H1 (cell line): Measurements from ENCODE around the gene RAB3C. TPM values are rescaled to one million over a fixed set of nuclear protein-coding genes. Genes with fewer than 3 reads are reported as not detected.

Source experiments
- CTCF ChIA-PET: fragments of 300-600 bp; sonication (Branson Sonifier 250); formaldehyde crosslinking; loops from one replicate; lab custom pipeline; 2021; ENCODE audit not compliant: partially characterized antibody; lab: Charles Lee
- POLR2A ChIA-PET: fragments of 300-600 bp; sonication (Branson Sonifier 250); formaldehyde crosslinking; loops from one replicate; lab custom pipeline; 2021; ENCODE audit warnings: inconsistent platforms; ENCODE audit not compliant: partially characterized antibody; lab: Charles Lee
- DNase-seq, 2 experiments: peaks; one replicate each; pipeline versions ENCODE4 v3.0.0 to v3.0.0-alpha.2; 2010 to 2022; ENCODE audit warnings: low spot score in 2 of 2, low read depth in 1 of 2, mixed read lengths in 1 of 2
- FAIRE-seq: peaks from 2 replicates; lab custom pipeline; 2011; peaks lifted over from hg19 to GRCh38; lab: Jason Lieb, UNC
- H2AFZ ChIP-seq: 2 replicates; pipeline ENCODE4 v1.8.1; 2012; ENCODE audit warnings: low read length, inconsistent platforms
- H2AK5ac ChIP-seq: 2 replicates; pipeline ENCODE4 v1.6.1; 2013; ENCODE audit warnings: low read depth, low read length
- H2BK120ac ChIP-seq: replicated peaks from 2 replicates; pipeline ENCODE3; 2013; ENCODE audit warnings: low read depth, low read length, inconsistent platforms
- H2BK12ac ChIP-seq: 2 replicates; pipeline ENCODE4 v1.6.1; 2013; ENCODE audit warnings: low read depth, low read length
- H2BK15ac ChIP-seq: 2 replicates; pipeline ENCODE4 v1.6.1; 2013; ENCODE audit warnings: low read length
- H2BK20ac ChIP-seq: 2 replicates; pipeline ENCODE4 v1.6.1; 2013; ENCODE audit warnings: low read length
- H2BK5ac ChIP-seq: 2 replicates; pipeline ENCODE4 v1.6.1; 2013; ENCODE audit warnings: low read depth, low read length
- H3K14ac ChIP-seq: 2 replicates; pipeline ENCODE4 v1.6.1; 2013; ENCODE audit warnings: inconsistent platforms; ENCODE audit not compliant: insufficient read length
- H3K18ac ChIP-seq: 2 replicates; pipeline ENCODE4 v1.6.1; 2013; ENCODE audit warnings: low read length; ENCODE audit errors: extremely low read depth
- H3K23ac ChIP-seq: 2 replicates; pipeline ENCODE4 v1.6.1; 2013; ENCODE audit warnings: inconsistent platforms; ENCODE audit not compliant: insufficient read length
- H3K23me2 ChIP-seq: 2 replicates; pipeline ENCODE4 v1.6.1; 2013; ENCODE audit warnings: low read depth, low read length
- H3K27ac ChIP-seq: 2 replicates; pipeline ENCODE4 v1.6.1; 2011; ENCODE audit warnings: low read depth, low read length, inconsistent platforms
- H3K27me3 ChIP-seq, 4 experiments: replicated peaks in 1 of 4; 1 replicate in 1 of 4; 2 replicates in 3 of 4; pipeline versions ENCODE4 v1.6.1 to v1.8.1; 2011 to 2013; ENCODE audit warnings: low read length in 3 of 4, mild to moderate bottlenecking in 3 of 4, inconsistent platforms in 2 of 4, mixed read lengths in 2 of 4, moderate library complexity in 1 of 4; ENCODE audit not compliant: control insufficient read depth in 3 of 4, insufficient read depth in 3 of 4; ENCODE audit errors: extremely low read depth in 1 of 4
- H3K36me3 ChIP-seq, 4 experiments: 2 replicates each; pipeline versions ENCODE4 v1.6.1 to v1.8.1; 2011 to 2013; ENCODE audit warnings: mild to moderate bottlenecking in 4 of 4, low read length in 3 of 4, moderate library complexity in 2 of 4, control low read depth in 1 of 4, inconsistent platforms in 1 of 4; ENCODE audit not compliant: insufficient read depth in 4 of 4, control insufficient read depth in 2 of 4
- H3K4ac ChIP-seq: replicated peaks from 2 replicates; pipeline ENCODE3; 2013; ENCODE audit warnings: low read length, low read depth, mixed read lengths, inconsistent platforms; ENCODE audit not compliant: insufficient read length
- H3K4me1 ChIP-seq, 4 experiments: replicated peaks in 1 of 4; 1 replicate in 1 of 4; 2 replicates in 3 of 4; pipeline versions ENCODE4 v1.6.1 to v1.8.1; 2011 to 2013; ENCODE audit warnings: low read length in 3 of 4, inconsistent platforms in 2 of 4, mixed read lengths in 1 of 4; ENCODE audit not compliant: insufficient read depth in 4 of 4, control insufficient read depth in 3 of 4
- H3K4me2 ChIP-seq, 2 experiments: 2 replicates each; pipeline versions ENCODE4 v1.6.1 to v1.8.1; 2011 to 2013; ENCODE audit warnings: low read depth in 2 of 2, low read length in 2 of 2, control low read depth in 1 of 2, inconsistent platforms in 1 of 2, mild to moderate bottlenecking in 1 of 2; ENCODE audit not compliant: insufficient read depth in 1 of 2
- H3K4me3 ChIP-seq, 4 experiments: fragments of 200-600, 300-600 bp in 1 of 4; sonication (generic), shearing (Covaris generic), sonication (Bioruptor Twin) in 1 of 4; 2 replicates each; pipeline versions ENCODE4 v1.5.1 to v1.8.1; 2011 to 2016; ENCODE audit warnings: low read length in 4 of 4, low read depth in 3 of 4, control low read depth in 2 of 4, inconsistent platforms in 2 of 4, mild to moderate bottlenecking in 2 of 4, mixed read lengths in 1 of 4, moderate library complexity in 1 of 4; ENCODE audit not compliant: insufficient read depth in 2 of 4; ENCODE audit errors: extremely low read depth in 1 of 4
- H3K56ac ChIP-seq: replicated peaks from 2 replicates; pipeline ENCODE3; 2013; ENCODE audit warnings: low read depth, mild to moderate bottlenecking, mixed read lengths, low read length, inconsistent platforms; ENCODE audit not compliant: insufficient read length
- H3K79me1 ChIP-seq: 2 replicates; pipeline ENCODE4 v1.6.1; 2013; ENCODE audit warnings: low read depth, low read length, control low read depth
- H3K79me2 ChIP-seq, 2 experiments: 2 replicates each; pipeline versions ENCODE4 v1.6.1 to v1.8.1; 2012 to 2013; ENCODE audit warnings: low read length in 2 of 2, mild to moderate bottlenecking in 2 of 2, inconsistent platforms in 1 of 2; ENCODE audit not compliant: insufficient read depth in 2 of 2, control insufficient read depth in 1 of 2
- H3K9ac ChIP-seq, 4 experiments: replicated peaks in 1 of 4; 1 replicate in 1 of 4; 2 replicates in 3 of 4; pipeline versions ENCODE4 v1.6.1 to v1.8.1; 2011 to 2013; ENCODE audit warnings: low read depth in 3 of 4, low read length in 3 of 4, control low read depth in 2 of 4, mild to moderate bottlenecking in 2 of 4, moderate library complexity in 2 of 4, inconsistent platforms in 1 of 4; ENCODE audit errors: extremely low read depth in 1 of 4
- H3K9me3 ChIP-seq, 2 experiments: 2 replicates each; pipeline versions ENCODE4 v1.6.1 to v1.8.1; 2012 to 2013; ENCODE audit warnings: mild to moderate bottlenecking in 2 of 2, moderate library complexity in 2 of 2, control low read depth in 1 of 2, inconsistent platforms in 1 of 2, low read depth in 1 of 2, low read length in 1 of 2, mixed read lengths in 1 of 2; ENCODE audit not compliant: insufficient read depth in 2 of 2
- H4K20me1 ChIP-seq, 2 experiments: replicated peaks in 1 of 2; 2 replicates each; pipeline versions ENCODE3 to v1.8.1; 2011 to 2013; ENCODE audit warnings: inconsistent platforms in 2 of 2, low read length in 2 of 2, mild to moderate bottlenecking in 1 of 2; ENCODE audit not compliant: insufficient read depth in 2 of 2, control insufficient read depth in 1 of 2
- H4K5ac ChIP-seq: 2 replicates; pipeline ENCODE4 v1.6.1; 2013; ENCODE audit warnings: low read length, low read depth, mixed read lengths, inconsistent platforms; ENCODE audit not compliant: insufficient read length
- H4K8ac ChIP-seq: 2 replicates; pipeline ENCODE4 v1.8.0; 2013; ENCODE audit warnings: mild to moderate bottlenecking, moderate library complexity, low read length, inconsistent platforms; ENCODE audit not compliant: insufficient read depth; ENCODE audit errors: extremely low read depth
- H4K91ac ChIP-seq: replicated peaks from 2 replicates; pipeline ENCODE3; 2013; ENCODE audit warnings: low read length, mixed read lengths, inconsistent platforms; ENCODE audit not compliant: insufficient read length
- BRCA1 ChIP-seq: IDR thresholded peaks from 2 replicates; pipeline ENCODE4 v1.6.1; 2012; ENCODE audit warnings: low read depth, low read length, improper control_type of control experiment
- CREB1 ChIP-seq: IDR thresholded peaks from 2 replicates; pipeline ENCODE4 v1.6.1; 2012; ENCODE audit warnings: inconsistent platforms
- CTCF ChIP-seq, 3 experiments: IDR thresholded peaks; 1 replicate in 2 of 3; 2 replicates in 1 of 3; pipeline versions ENCODE4 v1.5.1 to v1.6.1; 2011; ENCODE audit warnings: low read length in 3 of 3, mild to moderate bottlenecking in 3 of 3, inconsistent platforms in 2 of 3, low read depth in 1 of 3, moderate library complexity in 1 of 3; ENCODE audit not compliant: insufficient read depth in 1 of 3; ENCODE audit errors: control extremely low read depth in 1 of 3
- JUN ChIP-seq: IDR thresholded peaks from 2 replicates; pipeline ENCODE4 v1.6.1; 2011; ENCODE audit warnings: low read depth, mild to moderate bottlenecking, improper control_type of control experiment, low read length
- KDM4A ChIP-seq: IDR thresholded peaks from one replicate; pipeline ENCODE4 v1.7.1; 2012; ENCODE audit warnings: low read depth, mild to moderate bottlenecking, moderate library complexity, low read length, inconsistent platforms; ENCODE audit not compliant: severe bottlenecking
- MAFK ChIP-seq: IDR thresholded peaks from 2 replicates; pipeline ENCODE4 v1.6.1; 2012; ENCODE audit warnings: low read depth, mild to moderate bottlenecking, improper control_type of control experiment, low read length
- NRF1 ChIP-seq: IDR thresholded peaks from 2 replicates; pipeline ENCODE4 v1.6.1; 2011; ENCODE audit warnings: mild to moderate bottlenecking, low read depth, low read length, improper control_type of control experiment
- POLR2AphosphoS5 ChIP-seq: IDR thresholded peaks from 2 replicates; pipeline ENCODE4 v1.6.1; 2011; ENCODE audit warnings: low read depth, low read length
- RNF2 ChIP-seq: fragments of 200-900, 300-1000 bp; sonication (generic); IDR thresholded peaks from 2 replicates; pipeline ENCODE4 v1.7.1; 2016; ENCODE audit warnings: borderline replicate concordance, low read depth, mild to moderate bottlenecking, antibody characterized with exemption, low read length; ENCODE audit not compliant: poor library complexity, severe bottlenecking; ENCODE audit errors: missing control alignments
- SIRT6 ChIP-seq: IDR thresholded peaks from one replicate; pipeline ENCODE4 v1.7.1; 2012; ENCODE audit warnings: low read length, inconsistent platforms
- WGBS, 2 experiments: shearing (Covaris generic) in 1 of 2; methylation state at CpG; one replicate each; pipeline versions ENCODE4 v1.1.6 to v1.1.7; 2013 to 2015; ENCODE audit warnings: low lambda C conversion rate in 2 of 2, mixed read lengths in 2 of 2, inconsistent platforms in 1 of 2, low coverage in 1 of 2, missing lambda C conversion rate in 1 of 2; ENCODE audit not compliant: insufficient replicate concordance in 2 of 2, insufficient coverage in 1 of 2, insufficient read length in 1 of 2; ENCODE audit errors: extremely low coverage in 1 of 2, missing lambda C conversion rate in 1 of 2; 5-methylcytosine and 5-hydroxymethylcytosine counted together
- polyA plus RNA-seq, 7 experiments: library from polyadenylated mRNA; depleted of rRNA in 3 of 7; stranded (reverse) in 5 of 7; unstranded in 2 of 7; fragments of >200 nt in 5 of 7; fragments of 200-250 nt in 2 of 7; gene quantifications; 1 replicate in 5 of 7; 2 replicates in 1 of 7; 4 replicates in 1 of 7; pipeline versions ENCODE4 v1.2.1 to v1.2.3, GENCODE V29; 2011 to 2013; ENCODE audit warnings: missing spikeins in 2 of 7, mixed read lengths in 2 of 7
- total RNA-seq: library from RNA; stranded (reverse); fragmentation: NEBNext Ultra II Directional; extraction: Animal tissue kit (Norgen Biotek cat#: 25700); gene quantifications from 2 replicates; pipeline ENCODE4 v1.2.1, GENCODE V29; 2021

RAB3C gene
- total and polyA plus RNA-seq, 2 of the 8 experiments (the other 6 are each of a cell fraction or from before 2014, with no cell fraction given): 14.7 to 18.3 TPM

- H4K91ac ChIP-seq: no peak overlapping the region
- no peaks in the 10 kb centered on the region for H3K23me2 ChIP-seq
- no peak overlapping the region for H2AFZ ChIP-seq
- ChIA-PET POLR2A (no interaction called here), CTCF (interaction anchor here (0.6 kb wide), 1 partner anchor 254 kb away, joined by 3 read pairs; no protein-coding TSS in a partner anchor)
- H4K5ac ChIP-seq: no peak overlapping the region
- H3K9ac ChIP-seq: no peak overlapping the region
- no peak overlapping the region for H3K23ac ChIP-seq
- H2BK120ac ChIP-seq: no peak overlapping the region
- H4K8ac ChIP-seq: no peak overlapping the region
- H4K20me1 ChIP-seq: no peaks in the 10 kb centered on the region
- no peak overlapping the region for H2BK15ac ChIP-seq
- no peak overlapping the region for H3K4me3 ChIP-seq
- no peaks in the 10 kb centered on the region for H3K27me3 ChIP-seq
- 96% methylated on average over 3 of the region's 3 CpGs; no CpG with 5 or more reads in 1 of the 2 experiments for WGBS, 2 experiments
- H3K14ac ChIP-seq: no peak overlapping the region
- no peak overlapping the region for H3K18ac ChIP-seq
- no peak overlapping the region for H3K27ac ChIP-seq
- no peaks in the 10 kb centered on the region; a peak in 1 of 8 replicates for H3K36me3 ChIP-seq
- DNase-seq (no peak), FAIRE-seq (no peak)
- H3K4me1 ChIP-seq: peaks cover 0 to 3% (median 0%) of the 10 kb centered on the region in 4 experiments; a peak in 1 of 7 replicates
- no peak overlapping the region for H2AK5ac ChIP-seq
- no peak overlapping the region for H3K4me2 ChIP-seq
- no peak overlapping the region for H2BK20ac ChIP-seq
- H3K79me1 ChIP-seq: no peaks in the 10 kb centered on the region
- H2BK12ac ChIP-seq: no peak overlapping the region
- no peaks in the 10 kb centered on the region; a peak in 1 of 4 replicates for H3K9me3 ChIP-seq
- H3K56ac ChIP-seq: no peak overlapping the region
- H2BK5ac ChIP-seq: no peak overlapping the region
- no peak for TF ChIP-seq BRCA1
- no peak for TF ChIP-seq CREB1
- no peak for TF ChIP-seq RNF2
- TF ChIP-seq KDM4A: no peak
- no peak for TF ChIP-seq SIRT6
- no peak for TF ChIP-seq CTCF (IDR thresholded peaks at IDR 0.05; ENCODE audit: control extremely low read depth in 1 of 3, insufficient read depth in 1 of 3, low read depth in 1 of 3, low read length in 3 of 3)
- TF ChIP-seq MAFK: no peak
- TF ChIP-seq JUN: no peak
- TF ChIP-seq POLR2AphosphoS5: no peak
- TF ChIP-seq NRF1: no peak
- no peak overlapping the region for H3K4ac ChIP-seq
- H3K79me2 ChIP-seq: no peaks in the 10 kb centered on the region
Measured at GRCh38 chr5:58740956-58741355, 158.1 kb downstream of the RAB3C start.
